Endothelial cell of umbilical vein (primary cell): Measurements from ENCODE around the gene GRK5. TPM values are rescaled to one million over a fixed set of nuclear protein-coding genes. Genes with fewer than 3 reads are reported as not detected.

Source experiments
- BruUV-seq: library from RNA; stranded (reverse); fragments of 400-500 nt; replicated peaks from 2 replicates; lab custom pipeline; 2021; lab: Mats Ljungman, UMichigan
- CTCF ChIA-PET: fragments of 300-600, 350-600 bp; sonication (Branson Sonifier 250); formaldehyde crosslinking; loops from one replicate; lab custom pipeline; 2021; ENCODE audit warnings: antibody characterized with exemption, inconsistent platforms; lab: Charles Lee
- POLR2A ChIA-PET: fragments of 300-600, 350-600 bp; sonication (Branson Sonifier 250); formaldehyde crosslinking; loops from one replicate; lab custom pipeline; 2021; ENCODE audit warnings: antibody characterized with exemption, inconsistent platforms; lab: Charles Lee
- DNase-seq: peaks from one replicate; pipeline ENCODE4 v3.0.0-alpha.2; 2011; ENCODE audit warnings: low read depth, low spot score
- FAIRE-seq: peaks from 2 replicates; lab custom pipeline; 2011; peaks lifted over from hg19 to GRCh38; lab: Jason Lieb, UNC
- H2AFZ ChIP-seq: 2 replicates; pipeline ENCODE4 v1.6.0; 2012; ENCODE audit warnings: low read depth, low read length, control low read depth, inconsistent platforms
- H3K27ac ChIP-seq: 2 replicates; pipeline ENCODE4 v1.5.1; 2011; ENCODE audit warnings: low read depth, mild to moderate bottlenecking, control low read depth, low read length, moderate library complexity; ENCODE audit not compliant: insufficient read depth
- H3K27me3 ChIP-seq, 2 experiments: 2 replicates each; pipeline versions ENCODE4 v1.6.0 to v1.6.1; 2011; ENCODE audit warnings: low read length in 2 of 2, mixed read lengths in 1 of 2; ENCODE audit not compliant: control insufficient read depth in 2 of 2, insufficient read depth in 2 of 2
- H3K36me3 ChIP-seq, 2 experiments: 2 replicates in 1 of 2; 3 replicates in 1 of 2; pipeline ENCODE4 v1.5.1; 2011; ENCODE audit warnings: low read length in 2 of 2, mild to moderate bottlenecking in 1 of 2, moderate library complexity in 1 of 2; ENCODE audit not compliant: control insufficient read depth in 2 of 2, insufficient read depth in 2 of 2; ENCODE audit errors: extremely low read depth in 1 of 2
- H3K4me1 ChIP-seq: 3 replicates; pipeline ENCODE4 v1.5.1; 2011; ENCODE audit warnings: mild to moderate bottlenecking, low read length; ENCODE audit not compliant: control insufficient read depth, insufficient read depth; ENCODE audit errors: extremely low read depth
- H3K4me2 ChIP-seq: 2 replicates; pipeline ENCODE4 v1.6.1; 2011; ENCODE audit warnings: low read length, control low read depth, mixed read lengths; ENCODE audit not compliant: insufficient read depth
- H3K4me3 ChIP-seq, 3 experiments: fragments of 200-600 bp in 1 of 3; sonication (generic), shearing (Covaris generic) in 1 of 3; replicated peaks in 1 of 3; 2 replicates each; pipeline ENCODE4 v1.5.1; 2011 to 2016; ENCODE audit warnings: control low read depth in 3 of 3, low read length in 3 of 3, mild to moderate bottlenecking in 2 of 3, inconsistent platforms in 1 of 3, low read depth in 1 of 3, moderate library complexity in 1 of 3; ENCODE audit not compliant: insufficient read depth in 1 of 3
- H3K79me2 ChIP-seq: 2 replicates; pipeline ENCODE4 v1.6.0; 2012; ENCODE audit warnings: low read length, inconsistent platforms; ENCODE audit not compliant: control insufficient read depth, insufficient read depth
- H3K9ac ChIP-seq: replicated peaks from 2 replicates; pipeline ENCODE3; 2011; ENCODE audit warnings: low read length, control low read depth; ENCODE audit not compliant: insufficient read depth; ENCODE audit errors: extremely low read depth
- H3K9me1 ChIP-seq: replicated peaks from 3 replicates; pipeline ENCODE4 v1.6.0; 2011; ENCODE audit warnings: mild to moderate bottlenecking, low read length; ENCODE audit not compliant: control insufficient read depth, insufficient read depth; ENCODE audit errors: extremely low read depth
- H3K9me3 ChIP-seq: replicated peaks from 2 replicates; pipeline ENCODE4 v1.5.1; 2012; ENCODE audit warnings: low read length, inconsistent platforms; ENCODE audit not compliant: control insufficient read depth, insufficient read depth
- H4K20me1 ChIP-seq: replicated peaks from 2 replicates; pipeline ENCODE3; 2011; ENCODE audit warnings: mild to moderate bottlenecking, low read length; ENCODE audit not compliant: control insufficient read depth, insufficient read depth; ENCODE audit errors: extremely low read depth
- EZH2 ChIP-seq: IDR thresholded peaks from 2 replicates; pipeline ENCODE4 v1.6.1; 2012; ENCODE audit warnings: borderline replicate concordance, low read depth, mild to moderate bottlenecking, moderate library complexity, low read length, inconsistent platforms; ENCODE audit not compliant: severe bottlenecking
- FOS ChIP-seq: IDR thresholded peaks from 2 replicates; pipeline ENCODE4 v1.6.1; 2011; ENCODE audit warnings: mild to moderate bottlenecking, low read length, moderate library complexity, borderline replicate concordance; ENCODE audit not compliant: insufficient read depth
- GATA2 ChIP-seq: IDR thresholded peaks from 2 replicates; pipeline ENCODE4 v1.7.0; 2011; ENCODE audit warnings: low read depth, mild to moderate bottlenecking, moderate library complexity, mixed read lengths, low read length; ENCODE audit not compliant: insufficient read length, insufficient read depth
- JUN ChIP-seq: IDR thresholded peaks from 2 replicates; pipeline ENCODE4 v1.6.1; 2011; ENCODE audit warnings: borderline replicate concordance, low read depth; ENCODE audit not compliant: insufficient read length, insufficient read depth
- MAX ChIP-seq: IDR thresholded peaks from 2 replicates; pipeline ENCODE4 v1.6.1; 2011; ENCODE audit not compliant: insufficient read depth, insufficient read length
- MYC ChIP-seq: IDR thresholded peaks from one replicate; pipeline ENCODE4 v1.6.1; 2011; ENCODE audit warnings: mild to moderate bottlenecking, low read depth, low read length
- POLR2A ChIP-seq: IDR thresholded peaks from 2 replicates; pipeline ENCODE4 v1.6.1; 2012; ENCODE audit warnings: low read depth, mild to moderate bottlenecking, control low read depth, low read length
- POLR2AphosphoS5 ChIP-seq: IDR thresholded peaks from 2 replicates; pipeline ENCODE4 v1.6.1; 2012; ENCODE audit warnings: low read depth, mild to moderate bottlenecking, control low read depth, low read length, moderate library complexity; ENCODE audit not compliant: insufficient read depth
- dilution Hi-C: fragments of 300-500 bp; cut with MboI; formaldehyde crosslinking; loops from one replicate; pipeline ENCODE4 v1.15.0; 2019; ENCODE audit warnings: low sequenced_read_pairs; ENCODE audit not compliant: extremely low pct_ligation_motif_present
- intact Hi-C: fragments of 100-400 bp; cut with micrococcal nuclease; formaldehyde crosslinking; loops from one replicate; pipeline ENCODE4 v1.10.0; 2022
- polyA plus RNA-seq, 4 experiments: library from polyadenylated mRNA; depleted of rRNA in 3 of 4; stranded (reverse) in 3 of 4; unstranded in 1 of 4; fragments of >200 nt; gene quantifications; 2 replicates each; pipeline versions ENCODE4 v1.2.1 to v1.2.3, GENCODE V29; 2011 to 2012; ENCODE audit warnings: missing spikeins in 1 of 4
- total RNA-seq: library from RNA; stranded (reverse); gene quantifications from 2 replicates; pipeline ENCODE4 v1.2.3, GENCODE V29; 2021
- TF ChIP-seq, protein P1 (sequence below), 2 donors: IDR thresholded peaks; 1 replicate in 1 of 2; 2 replicates in 1 of 2; pipeline ENCODE4 v1.5.1; 2011; ENCODE audit warnings: low read length in 2 of 2, mild to moderate bottlenecking in 2 of 2, moderate library complexity in 2 of 2, control low read depth in 1 of 2, inconsistent platforms in 1 of 2, low read depth in 1 of 2; ENCODE audit not compliant: insufficient read depth in 1 of 2; ENCODE audit errors: extremely low read depth in 1 of 2

The GRK5 gene
- total and polyA plus RNA-seq, 2 donors (not counting 3 experiments of a cell fraction or from before 2014, with no cell fraction given) = 13.1 to 29.5 TPM

- Histone ChIP-seq H3K36me3 (no peaks in the 10 kb centered on the region), H3K27ac (no peak overlapping the region), H3K4me1 (peaks cover 25% of the 10 kb centered on the region), H4K20me1 (no peaks in the 10 kb centered on the region), H3K27me3 (no peaks in the 10 kb centered on the region), H3K9me1 (no peaks in the 10 kb centered on the region), H3K4me2 (no peak overlapping the region), H3K4me3 (no peak overlapping the region), H3K79me2 (peaks cover 3% of the 10 kb centered on the region), H3K9ac (no peak overlapping the region), H2AFZ (no peak overlapping the region), H3K9me3 (no peaks in the 10 kb centered on the region)
- TF ChIP-seq POLR2AphosphoS5 (no peak), JUN (no peak), GATA2 (no peak), FOS (no peak), MAX (no peak), EZH2 (no peak), MYC (no peak), POLR2A (no peak)
- TF ChIP-seq, protein P1, sequence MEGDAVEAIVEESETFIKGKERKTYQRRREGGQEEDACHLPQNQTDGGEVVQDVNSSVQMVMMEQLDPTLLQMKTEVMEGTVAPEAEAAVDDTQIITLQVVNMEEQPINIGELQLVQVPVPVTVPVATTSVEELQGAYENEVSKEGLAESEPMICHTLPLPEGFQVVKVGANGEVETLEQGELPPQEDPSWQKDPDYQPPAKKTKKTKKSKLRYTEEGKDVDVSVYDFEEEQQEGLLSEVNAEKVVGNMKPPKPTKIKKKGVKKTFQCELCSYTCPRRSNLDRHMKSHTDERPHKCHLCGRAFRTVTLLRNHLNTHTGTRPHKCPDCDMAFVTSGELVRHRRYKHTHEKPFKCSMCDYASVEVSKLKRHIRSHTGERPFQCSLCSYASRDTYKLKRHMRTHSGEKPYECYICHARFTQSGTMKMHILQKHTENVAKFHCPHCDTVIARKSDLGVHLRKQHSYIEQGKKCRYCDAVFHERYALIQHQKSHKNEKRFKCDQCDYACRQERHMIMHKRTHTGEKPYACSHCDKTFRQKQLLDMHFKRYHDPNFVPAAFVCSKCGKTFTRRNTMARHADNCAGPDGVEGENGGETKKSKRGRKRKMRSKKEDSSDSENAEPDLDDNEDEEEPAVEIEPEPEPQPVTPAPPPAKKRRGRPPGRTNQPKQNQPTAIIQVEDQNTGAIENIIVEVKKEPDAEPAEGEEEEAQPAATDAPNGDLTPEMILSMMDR (IDR thresholded peaks at IDR 0.05; ENCODE audit: extremely low read depth in 1 of 2, insufficient read depth in 1 of 2, low read depth in 1 of 2, low read length in 2 of 2) = no peak
- BruUV-seq = no TSS peak
- DNase-seq (no peak), FAIRE-seq (no peak)
- intact Hi-C loops (no loop called here), dilution Hi-C loops (no loop called here)
- POLR2A ChIA-PET = no interaction called here
- CTCF ChIA-PET = no interaction called here
Observed at GRCh38 chr10:119256897-119257296, 49.5 kb downstream of the GRK5 start.
